ENCODE measurements around the gene THADA. TPM values are rescaled to one million over a fixed set of nuclear protein-coding genes. Genes with fewer than 3 reads are reported as not detected.
A peak's percentile ranks its signal among the peaks of the same experiment; 100 is the strongest.

The THADA gene
- total RNA-seq, 4 donors from 2014 or later: 31.2 to 68.8 (median 54.9) TPM

GRCh38 chr2:43408407-43409160 lies 187.3 kb downstream of the THADA start:
- H3K4me1 ChIP-seq: peaks cover 4 to 13% of the 10 kb centered on the region in 2 donors
- TF ChIP-seq POLR2A (IDR thresholded peaks at IDR 0.05): no peak
- TF ChIP-seq, protein P1, sequence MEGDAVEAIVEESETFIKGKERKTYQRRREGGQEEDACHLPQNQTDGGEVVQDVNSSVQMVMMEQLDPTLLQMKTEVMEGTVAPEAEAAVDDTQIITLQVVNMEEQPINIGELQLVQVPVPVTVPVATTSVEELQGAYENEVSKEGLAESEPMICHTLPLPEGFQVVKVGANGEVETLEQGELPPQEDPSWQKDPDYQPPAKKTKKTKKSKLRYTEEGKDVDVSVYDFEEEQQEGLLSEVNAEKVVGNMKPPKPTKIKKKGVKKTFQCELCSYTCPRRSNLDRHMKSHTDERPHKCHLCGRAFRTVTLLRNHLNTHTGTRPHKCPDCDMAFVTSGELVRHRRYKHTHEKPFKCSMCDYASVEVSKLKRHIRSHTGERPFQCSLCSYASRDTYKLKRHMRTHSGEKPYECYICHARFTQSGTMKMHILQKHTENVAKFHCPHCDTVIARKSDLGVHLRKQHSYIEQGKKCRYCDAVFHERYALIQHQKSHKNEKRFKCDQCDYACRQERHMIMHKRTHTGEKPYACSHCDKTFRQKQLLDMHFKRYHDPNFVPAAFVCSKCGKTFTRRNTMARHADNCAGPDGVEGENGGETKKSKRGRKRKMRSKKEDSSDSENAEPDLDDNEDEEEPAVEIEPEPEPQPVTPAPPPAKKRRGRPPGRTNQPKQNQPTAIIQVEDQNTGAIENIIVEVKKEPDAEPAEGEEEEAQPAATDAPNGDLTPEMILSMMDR (IDR thresholded peaks at IDR 0.05): no peak
- no peaks in the 10 kb centered on the region for H3K36me3 ChIP-seq
- H3K4me3 ChIP-seq: no peak overlapping the region
- no peaks in the 10 kb centered on the region for H3K9me3 ChIP-seq
- DNase-seq: no peak
- no peaks in the 10 kb centered on the region for H3K27me3 ChIP-seq
- H3K27ac ChIP-seq: peak overlapping the region; percentile 22 to 53
- intact Hi-C loops (cut with DNase I; ENCODE audit: low total_unique reads): no loop called here

DNA sequence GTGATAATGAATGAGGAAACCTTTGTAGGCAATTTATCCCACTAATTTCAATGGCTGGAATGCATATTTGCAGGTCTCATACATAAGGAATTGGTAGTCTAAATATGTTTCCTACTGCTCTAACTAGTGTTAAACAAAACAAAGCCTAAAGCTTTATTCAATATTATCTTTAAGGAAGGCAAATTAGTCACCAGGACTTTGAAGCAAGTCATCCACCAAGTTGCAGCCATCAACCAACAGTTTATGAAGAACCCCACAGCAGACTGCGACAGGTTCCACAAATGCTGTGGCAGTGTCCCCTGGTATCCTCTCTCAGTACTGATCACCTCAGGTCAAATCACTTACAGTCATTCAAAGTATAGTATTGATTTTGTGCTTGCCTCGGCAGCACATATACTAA lies 187.9 kb downstream of the THADA start:
- TF ChIP-seq POLR2A (IDR thresholded peaks at IDR 0.05): no peak
- TF ChIP-seq, protein P1 (IDR thresholded peaks at IDR 0.05): no peak
- Histone ChIP-seq H3K36me3 (no peaks in the 10 kb centered on the region), H3K4me1 (peaks cover 4 to 13% of the 10 kb centered on the region in 2 donors), H3K4me3 (no peak overlapping the region), H3K27me3 (no peaks in the 10 kb centered on the region), H3K27ac (peak overlapping the region; percentile 22 to 53), H3K9me3 (no peaks in the 10 kb centered on the region)
- DNase-seq: no peak
- intact Hi-C loops (cut with DNase I; ENCODE audit: low total_unique reads): no loop called here

GRCh38 chr2:43406651-43407279 lies 189.1 kb downstream of the THADA start:
- Histone ChIP-seq H3K27ac (no peak overlapping the region), H3K4me1 (peaks cover 3 to 4% of the 10 kb centered on the region in 2 donors), H3K4me3 (no peak overlapping the region), H3K36me3 (no peaks in the 10 kb centered on the region), H3K9me3 (no peaks in the 10 kb centered on the region), H3K27me3 (no peaks in the 10 kb centered on the region)
- TF ChIP-seq, protein P1 (IDR thresholded peaks at IDR 0.05): no peak
- no peak for TF ChIP-seq POLR2A (IDR thresholded peaks at IDR 0.05)
- intact Hi-C loops (cut with DNase I; ENCODE audit: low total_unique reads): no loop called here
- DNase-seq: no peak

- Histone ChIP-seq H3K36me3 (no peaks in the 10 kb centered on the region), H3K4me3 (no peak overlapping the region), H3K27me3 (no peaks in the 10 kb centered on the region), H3K27ac (peak overlapping the region; percentile 20 to 35), H3K9me3 (no peaks in the 10 kb centered on the region), H3K4me1 (peaks cover 0 to 4% of the 10 kb centered on the region in 2 donors)
- intact Hi-C loops (cut with DNase I; ENCODE audit: low total_unique reads): no loop called here
- TF ChIP-seq, protein P1 (IDR thresholded peaks at IDR 0.05): no peak
- no peak for TF ChIP-seq POLR2A (IDR thresholded peaks at IDR 0.05)
- no peak for DNase-seq
Observed at GRCh38 chr2:43405829-43406228, 190.0 kb downstream of the THADA start.

DNA sequence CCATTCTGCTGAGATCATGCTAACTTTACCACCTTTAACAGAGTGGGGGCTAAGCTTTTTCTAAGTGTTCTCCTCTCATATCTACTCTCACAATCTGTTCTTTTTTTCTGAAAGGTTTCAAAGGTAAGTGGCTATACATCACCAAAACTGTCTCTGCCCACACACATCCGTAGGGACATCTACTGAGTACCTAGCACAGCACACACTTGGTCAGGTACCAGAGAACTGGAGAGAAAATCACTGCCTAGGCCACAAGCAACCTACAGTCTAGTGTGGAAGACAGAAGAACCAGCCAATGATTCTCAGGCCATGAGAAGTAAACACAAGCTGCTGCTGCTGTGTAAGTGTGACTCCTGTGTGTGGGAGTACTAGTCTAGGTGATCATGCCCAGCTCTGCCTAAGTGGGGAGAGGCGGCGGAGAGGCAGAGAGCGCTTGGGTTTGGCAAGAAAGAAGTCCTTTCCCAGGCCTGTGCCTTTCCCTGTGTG lies 193.3 kb downstream of the THADA start:
- Histone ChIP-seq H3K9me3 (no peaks in the 10 kb centered on the region), H3K4me3 (no peak overlapping the region), H3K27me3 (no peaks in the 10 kb centered on the region), H3K4me1 (peaks cover 0 to 14% of the 10 kb centered on the region in 2 donors), H3K36me3 (no peaks in the 10 kb centered on the region), H3K27ac (peak overlapping the region; percentile 79 to 82)
- DNase-seq: peak; percentile 39 to 73
- intact Hi-C loops (cut with DNase I; ENCODE audit: low total_unique reads): no loop called here
- TF ChIP-seq POLR2A (IDR thresholded peaks at IDR 0.05): no peak
- TF ChIP-seq, protein P1 (IDR thresholded peaks at IDR 0.05): no peak
